GM12874 (cell line): ENCODE data around the gene MEGF11.

Experiments
- CTCF ChIP-seq: IDR thresholded peaks from 2 replicates; pipeline ENCODE4 v1.5.1; 2011; ENCODE audit warnings: low read depth, mild to moderate bottlenecking, control low read depth, low read length, moderate library complexity; ENCODE audit not compliant: insufficient read depth

Gene MEGF11

GRCh38 chr15:65920825-65921309 lies 332.7 kb downstream of the MEGF11 start:
- TF ChIP-seq CTCF: no peak

GRCh38 chr15:65920121-65920520 lies 333.4 kb downstream of the MEGF11 start:
- TF ChIP-seq CTCF: no peak

GRCh38 chr15:65919353-65919752 lies 334.2 kb downstream of the MEGF11 start:
- no peak for TF ChIP-seq CTCF

- no peak for TF ChIP-seq CTCF
These were observed 334.6 kb downstream of the MEGF11 start for GRCh38 chr15:65918945-65919344.

- TF ChIP-seq CTCF: no peak
These were observed 335.1 kb downstream of the MEGF11 start for GRCh38 chr15:65918357-65918920.

GRCh38 chr15:65917936-65918335 lies 335.6 kb downstream of the MEGF11 start:
- TF ChIP-seq CTCF: no peak

- no peak for TF ChIP-seq CTCF
These were observed 336.2 kb downstream of the MEGF11 start for GRCh38 chr15:65917407-65917756.
